Gastrocnemius medialis (tissue), 4 donors: ENCODE measurements around the gene PIP5K1C. TPM values are rescaled to one million over a fixed set of nuclear protein-coding genes. Genes with fewer than 3 reads are reported as not detected.

Source experiments
- total RNA-seq, 4 donors: library from RNA; depleted of rRNA; stranded (reverse); fragments of >200 nt; gene quantifications; one replicate each; pipeline versions ENCODE4 v1.1.0 to v1.2.3, GENCODE V29; 2016

The PIP5K1C gene
- total RNA-seq, 4 donors from 2014 or later, result 8.2 to 18.0 (median 17.3) TPM

Other genes with a start within 250 kb of the PIP5K1C start
- not detected for gene SMIM24, start 219.9 kb downstream of the PIP5K1C start, total RNA-seq
- gene SMIM44, start 217.0 kb downstream of the PIP5K1C start, total RNA-seq, result not detected
- gene DOHH, start 199.8 kb downstream of the PIP5K1C start, total RNA-seq, result 10 to 100 TPM; 15.3 to 59.5 (median 42.8) TPM
- 10 to 100 TPM; 15.9 to 32.0 (median 21.0) TPM for gene FZR1, start 194.2 kb downstream of the PIP5K1C start, total RNA-seq
- gene TEKTIP1, start 161.3 kb downstream of the PIP5K1C start, total RNA-seq, result not detected
- gene MFSD12, start 142.9 kb downstream of the PIP5K1C start, total RNA-seq, result 10 to 100 TPM; 22.3 to 77.3 (median 48.7) TPM
- gene HMG20B, start 127.5 kb downstream of the PIP5K1C start, total RNA-seq, result 10 to 100 TPM; 31.4 to 61.1 (median 36.6) TPM
- 1 to 10 TPM in 1 of 4 donors, under 1 TPM in 3; 0.15 to 1.1 (median 0.33) TPM for gene GIPC3, start 115.0 kb downstream of the PIP5K1C start, total RNA-seq
- 1 to 10 TPM in 1 of 4 donors, under 1 TPM in 2, not detected in 1; 0.36 to 1.2 (median 0.51) TPM for gene TBXA2R, start 93.6 kb downstream of the PIP5K1C start, total RNA-seq
- gene CACTIN, start 73.7 kb downstream of the PIP5K1C start, total RNA-seq, result 10 to 100 TPM; 19.5 to 28.4 (median 27.4) TPM
- 1 to 10 TPM in 3 of 4 donors, under 1 TPM in 1; 0.67 to 3.7 (median 1.7) TPM for gene TJP3, start 7.9 kb upstream of the PIP5K1C start, total RNA-seq
- gene APBA3, start 61.2 kb upstream of the PIP5K1C start, total RNA-seq, result 10 to 100 TPM; 14.0 to 29.6 (median 27.4) TPM
- gene MRPL54, start 62.2 kb upstream of the PIP5K1C start, total RNA-seq, result 10 to 100 TPM; 23.3 to 86.3 (median 63.3) TPM
- gene RAX2, start 71.8 kb upstream of the PIP5K1C start, total RNA-seq, result not detected
- 1 to 10 TPM in 1 of 4 donors, not detected in 3; 1.7 TPM for gene MATK, start 85.9 kb upstream of the PIP5K1C start, total RNA-seq
- not detected for gene ZFR2, start 168.6 kb upstream of the PIP5K1C start, total RNA-seq
- not detected for gene ATCAY, start 180.2 kb upstream of the PIP5K1C start, total RNA-seq
- gene NMRK2, start 232.6 kb upstream of the PIP5K1C start, total RNA-seq, result 100 to 1,000 TPM in 2 of 4 donors, 10 to 100 TPM in 2; 46.3 to 168 (median 106) TPM